ENCODE measurements around the gene GNB1.

- TF ChIP-seq CTCF (conservative IDR thresholded peaks at IDR 0.05 in 1 of 2, IDR thresholded peaks at IDR 0.05 in 1 of 2; ENCODE audit: extremely low read depth in 1 of 2, insufficient read depth in 1 of 2, low read depth in 1 of 2, low read length in 2 of 2): no peak
- TF ChIP-seq EZH2 (IDR thresholded peaks at IDR 0.05; ENCODE audit: borderline replicate concordance, low read length): no peak
Measured at GRCh38 chr1:1915911-1916840, 25.3 kb upstream of the GNB1 start.

Measured in mammary epithelial cell (primary cell).